ENCODE results near the gene ADORA2A.
"Not testable (repeated sequence)": the region's sequence is repeated elsewhere in the genome, so short reads cannot be mapped to it uniquely, and the experiment has no call there.

Gene ADORA2A

DNA sequence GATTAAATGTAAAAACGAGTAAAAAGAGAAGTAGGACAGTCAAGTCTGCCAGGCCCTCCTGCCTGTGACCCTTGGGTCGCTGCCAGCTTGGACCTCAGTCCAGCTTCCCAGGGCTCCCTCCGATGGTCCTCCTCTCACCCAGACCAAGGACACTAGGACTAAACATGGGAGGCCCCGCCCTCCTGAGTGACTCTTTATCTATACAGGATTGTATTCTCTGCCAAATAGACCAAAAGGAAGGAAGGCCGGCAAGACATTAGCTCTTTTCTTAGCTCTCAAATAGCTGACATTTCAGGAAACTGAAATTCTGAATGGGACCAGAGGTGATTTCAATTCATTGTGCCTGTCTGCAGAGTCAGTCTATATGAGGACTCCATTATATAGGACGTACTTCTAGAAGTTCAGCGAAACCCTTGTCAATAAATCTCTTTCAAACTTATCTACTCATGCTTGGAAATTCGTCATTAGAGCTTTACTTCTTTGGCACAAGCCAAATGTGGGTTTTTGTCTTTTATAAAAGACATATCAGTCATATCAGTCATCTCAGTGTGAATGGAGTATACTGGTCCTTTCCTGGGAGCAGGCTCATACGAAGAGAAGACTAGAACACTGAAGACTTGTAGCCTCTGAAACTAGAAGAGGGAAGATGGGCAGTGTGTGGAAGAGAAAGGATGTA lies 28.5 kb downstream of the ADORA2A start:
- DNase-seq, result peak; percentile 71

DNA sequence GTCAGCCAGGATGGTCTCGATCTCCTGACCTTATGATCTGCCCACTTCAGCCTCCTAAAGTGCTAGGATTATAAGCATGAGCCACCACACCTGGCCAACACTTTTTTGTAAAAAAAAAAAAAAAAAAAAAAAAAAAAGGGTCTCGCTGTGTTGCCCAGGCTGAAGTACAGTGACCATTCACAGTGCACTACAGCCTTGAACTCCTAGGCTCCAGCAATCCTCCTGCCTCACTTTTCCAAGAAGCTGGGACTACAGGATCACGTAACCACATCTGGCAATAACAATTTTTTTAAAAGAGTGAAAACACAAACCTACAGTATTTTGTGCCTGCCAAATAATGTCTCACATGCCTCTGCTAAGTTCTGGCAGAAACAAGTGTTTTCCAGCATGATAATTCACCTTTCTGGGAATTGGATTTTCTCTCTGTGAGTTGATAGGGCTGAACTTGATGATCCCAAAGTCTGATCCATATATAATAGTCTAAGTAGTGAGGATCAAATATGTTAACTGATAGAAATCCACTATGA lies 30.6 kb downstream of the ADORA2A start:
- DNase-seq, result no peak

DNA sequence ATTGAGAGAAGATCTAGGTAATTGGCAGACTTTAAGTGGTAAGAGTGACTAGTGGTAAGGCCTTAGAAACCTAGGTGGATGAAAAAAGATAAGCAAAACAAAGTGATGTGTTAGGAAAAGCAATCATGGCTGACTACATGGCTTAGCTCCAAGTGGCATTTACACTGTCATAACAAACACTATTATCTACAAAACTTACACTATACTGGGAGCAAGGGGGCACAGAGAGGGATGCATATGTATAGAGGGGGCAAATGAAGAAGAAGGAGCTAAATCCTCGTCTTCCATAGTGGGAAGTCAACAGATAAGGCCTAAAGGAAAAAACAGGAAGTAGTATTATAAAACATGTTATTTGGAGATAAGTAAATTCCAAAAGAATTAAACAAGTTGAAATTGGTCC lies 32.5 kb downstream of the ADORA2A start:
- peak; percentile 74 for DNase-seq

DNA sequence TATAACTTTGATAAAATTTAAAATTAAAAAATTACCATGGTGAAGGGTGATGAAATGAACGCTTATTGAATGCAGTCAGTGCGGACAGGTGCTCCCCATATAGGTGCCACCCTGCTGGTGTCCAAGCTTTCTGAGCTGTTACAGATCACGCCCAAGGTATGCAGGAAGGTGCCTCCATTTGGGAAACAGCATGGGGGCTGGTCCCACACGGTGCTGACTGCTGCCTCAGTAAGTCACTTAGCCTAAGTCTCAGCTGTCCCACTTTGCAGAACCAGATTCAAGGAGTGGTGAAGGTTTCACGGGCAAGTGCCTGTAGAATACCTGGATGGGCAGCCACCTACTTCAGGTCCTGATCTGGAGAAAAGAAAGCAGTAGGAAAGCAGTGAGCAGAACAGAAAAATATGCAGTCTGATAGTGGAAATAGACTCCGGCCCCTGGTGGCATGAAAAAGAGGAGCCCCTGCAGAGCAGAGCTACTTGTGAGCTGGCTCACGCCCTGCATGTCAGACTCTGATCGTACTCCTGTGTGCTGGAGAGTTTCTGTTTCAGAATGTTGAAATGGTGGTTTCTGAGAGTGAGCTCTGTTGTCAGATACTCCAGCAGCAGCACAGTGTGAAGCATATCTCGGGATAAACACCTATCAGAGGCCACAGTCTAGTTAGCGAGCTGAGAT lies 33.2 kb downstream of the ADORA2A start:
- DNase-seq, result peak; percentile 60

DNA sequence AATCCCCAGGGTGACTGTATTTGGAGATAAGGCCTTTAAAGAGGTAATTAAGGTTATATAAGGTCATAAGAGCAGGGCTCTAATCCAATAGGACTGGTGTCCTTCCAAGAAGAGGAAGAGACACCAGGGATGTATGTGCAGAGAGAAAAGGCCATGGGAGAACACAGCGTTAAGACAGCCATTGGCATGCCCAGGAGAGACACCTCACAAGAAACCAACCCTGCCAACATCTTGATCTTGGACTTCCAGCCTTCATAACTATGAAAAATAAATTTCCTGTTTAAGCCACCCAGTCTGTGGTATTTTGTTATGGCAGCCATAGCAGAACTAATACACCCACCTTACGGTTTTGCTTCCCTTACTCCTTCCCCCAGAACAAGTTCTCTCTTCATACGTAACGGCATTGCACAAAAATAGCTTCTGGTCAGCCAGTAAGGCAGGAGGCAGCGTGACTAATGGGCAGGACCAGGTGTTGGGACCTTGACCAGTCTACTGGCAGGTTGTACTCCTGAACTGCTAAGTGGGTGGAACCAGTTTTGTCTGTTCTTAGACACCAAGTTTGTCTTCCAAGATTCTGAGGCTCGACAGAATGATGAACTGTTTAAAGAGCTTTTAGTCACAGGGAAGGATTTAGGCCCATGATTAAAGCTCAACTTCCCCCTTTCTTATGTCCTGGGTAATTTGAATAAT lies 35.8 kb downstream of the ADORA2A start:
- DNase-seq, result peak; percentile 32

DNA sequence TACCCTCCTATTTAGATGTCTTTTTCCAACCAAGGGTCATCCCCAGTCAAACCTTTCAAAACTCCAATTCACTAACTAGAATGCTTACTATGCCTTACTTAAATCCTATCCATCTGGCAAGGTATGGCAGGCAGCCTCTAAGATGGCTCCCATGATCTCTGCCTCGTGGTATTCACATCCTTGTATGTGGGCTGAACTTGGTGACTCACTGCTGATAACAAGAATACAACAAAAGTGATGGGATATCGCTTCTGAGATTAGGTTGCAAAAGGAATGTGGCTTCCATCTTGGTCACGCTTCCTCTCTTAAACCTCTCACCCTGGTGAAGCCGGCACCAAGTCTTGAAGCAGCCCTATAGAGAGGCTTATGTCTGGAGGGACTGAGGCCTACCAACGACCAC lies 38.2 kb downstream of the ADORA2A start:
- DNase-seq, result peak; percentile 54

DNA sequence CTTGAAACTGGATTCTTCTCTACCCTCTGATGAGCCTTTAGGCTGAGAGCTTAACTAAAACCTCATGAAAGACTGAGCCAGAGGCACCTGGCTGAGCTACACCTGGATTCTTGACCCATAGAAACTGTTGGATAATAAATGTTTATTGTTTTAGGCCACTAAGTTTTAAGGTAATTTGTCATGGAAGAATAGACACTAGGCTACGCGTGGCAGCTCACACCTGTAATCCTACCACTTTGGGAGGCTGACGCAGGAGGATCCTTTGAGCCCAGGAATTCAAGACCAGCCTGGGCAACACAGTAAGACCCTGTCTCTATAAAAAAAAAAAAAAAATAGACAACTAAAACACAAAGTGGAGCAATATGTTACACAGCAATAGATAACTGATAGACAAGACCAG lies 38.6 kb downstream of the ADORA2A start:
- DNase-seq, result no peak

DNA sequence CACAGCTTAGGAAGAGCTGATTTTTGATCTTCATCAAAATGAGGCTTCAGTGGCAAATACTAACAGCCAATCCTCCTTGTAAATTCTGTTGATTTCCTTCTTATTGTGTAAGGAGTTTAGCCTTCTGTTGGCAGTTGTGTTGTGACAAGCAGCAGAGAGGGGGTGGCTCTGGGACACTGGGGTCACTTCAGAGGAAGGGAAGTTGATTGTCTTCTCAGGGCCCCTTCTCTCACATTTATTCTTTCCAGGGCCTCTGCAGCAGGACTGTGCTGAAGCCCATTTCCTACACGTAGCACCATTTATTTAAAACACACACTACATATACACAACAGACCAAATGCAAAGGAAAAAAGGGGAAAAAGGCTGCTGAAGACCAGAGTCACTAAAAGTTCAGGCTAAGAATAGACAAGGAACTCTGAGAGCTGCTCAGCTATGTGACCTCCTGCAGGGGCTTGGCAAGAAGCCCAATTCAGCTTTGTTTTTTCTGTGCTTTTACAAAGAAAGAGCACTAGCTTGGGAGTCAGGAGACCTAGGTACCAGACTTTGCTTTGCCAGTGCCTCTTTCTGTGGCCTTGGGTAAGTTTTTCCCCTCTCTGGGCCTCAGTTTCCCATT lies 39.4 kb downstream of the ADORA2A start:
- peak; percentile 71 for DNase-seq

DNA sequence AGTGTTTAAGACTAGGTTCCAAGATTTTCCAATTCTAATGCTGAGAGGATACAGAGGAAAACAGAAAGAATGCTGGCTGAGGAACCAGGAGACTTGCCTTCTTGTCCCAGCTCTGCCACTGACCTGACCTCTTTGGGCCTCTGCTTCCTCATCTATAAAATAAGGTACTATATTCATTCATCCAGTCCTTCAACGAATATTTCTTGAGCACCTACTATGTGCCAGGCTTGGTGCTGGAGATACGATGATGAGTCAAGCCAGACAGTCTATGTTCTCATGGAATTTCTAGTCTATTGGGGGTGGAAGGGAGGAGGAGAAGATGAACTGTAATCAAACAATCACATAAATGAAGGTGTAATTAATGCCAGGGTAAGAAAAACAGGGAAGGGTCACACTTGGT lies 39.9 kb downstream of the ADORA2A start:
- no peak for DNase-seq

DNA sequence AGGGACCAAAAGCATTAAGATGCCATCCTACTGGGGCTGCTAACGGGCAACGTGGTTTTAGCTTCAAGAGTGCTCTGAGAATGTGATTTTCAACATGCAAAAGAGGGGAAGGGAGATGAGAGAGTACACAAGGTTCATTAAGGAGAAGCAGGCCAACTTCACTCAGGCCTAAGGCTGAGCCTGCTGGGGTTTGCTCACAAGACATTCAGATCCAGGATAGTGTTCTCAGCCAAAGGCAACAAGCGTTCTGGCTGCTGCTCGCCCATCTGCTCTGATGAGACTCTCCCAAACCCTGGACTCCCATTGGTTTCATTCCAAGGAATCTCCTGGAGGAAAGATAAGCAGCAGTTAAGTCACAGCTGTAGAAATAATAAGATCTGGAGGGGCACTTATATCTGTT lies 44.2 kb downstream of the ADORA2A start:
- DNase-seq, result no peak

DNA sequence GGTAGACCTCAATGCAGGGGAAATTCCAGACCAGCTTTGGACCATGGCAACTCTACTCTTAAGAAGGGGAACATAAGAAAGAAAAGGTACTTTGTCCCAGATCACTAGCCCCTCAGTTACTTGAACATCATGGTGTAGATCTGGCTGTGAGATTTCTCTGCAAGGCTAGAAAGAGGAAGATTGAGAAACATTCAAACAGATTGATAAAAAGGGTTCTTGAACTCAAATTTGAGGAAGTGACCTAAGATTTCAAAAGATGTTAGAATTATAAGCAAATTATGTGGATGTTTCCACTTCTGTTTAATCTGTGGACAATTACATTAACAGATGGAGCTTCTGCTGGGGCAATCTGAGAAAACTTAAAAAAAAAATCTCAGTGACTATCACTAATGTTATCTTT lies 45.9 kb downstream of the ADORA2A start:
- peak; percentile 58 for DNase-seq

DNA sequence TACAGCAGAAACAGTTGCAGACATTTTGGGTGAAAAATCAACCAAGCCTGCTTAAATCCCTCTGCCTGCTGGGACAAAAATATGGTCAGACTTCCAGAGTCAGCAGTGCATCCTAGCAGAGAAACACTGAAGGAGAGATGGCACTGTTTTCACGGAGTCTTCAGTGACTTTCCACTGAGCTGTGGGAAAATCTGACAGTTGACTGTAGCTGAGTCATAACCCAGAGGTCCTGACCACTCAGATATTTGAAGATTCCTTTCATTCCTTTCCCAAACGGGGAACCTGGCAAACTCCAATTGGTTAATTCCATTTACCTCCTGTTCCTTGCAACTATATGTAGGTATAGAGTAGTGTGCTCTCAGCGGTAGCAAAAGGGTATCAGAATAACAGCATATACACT lies 46.8 kb downstream of the ADORA2A start:
- DNase-seq, result no peak

DNA sequence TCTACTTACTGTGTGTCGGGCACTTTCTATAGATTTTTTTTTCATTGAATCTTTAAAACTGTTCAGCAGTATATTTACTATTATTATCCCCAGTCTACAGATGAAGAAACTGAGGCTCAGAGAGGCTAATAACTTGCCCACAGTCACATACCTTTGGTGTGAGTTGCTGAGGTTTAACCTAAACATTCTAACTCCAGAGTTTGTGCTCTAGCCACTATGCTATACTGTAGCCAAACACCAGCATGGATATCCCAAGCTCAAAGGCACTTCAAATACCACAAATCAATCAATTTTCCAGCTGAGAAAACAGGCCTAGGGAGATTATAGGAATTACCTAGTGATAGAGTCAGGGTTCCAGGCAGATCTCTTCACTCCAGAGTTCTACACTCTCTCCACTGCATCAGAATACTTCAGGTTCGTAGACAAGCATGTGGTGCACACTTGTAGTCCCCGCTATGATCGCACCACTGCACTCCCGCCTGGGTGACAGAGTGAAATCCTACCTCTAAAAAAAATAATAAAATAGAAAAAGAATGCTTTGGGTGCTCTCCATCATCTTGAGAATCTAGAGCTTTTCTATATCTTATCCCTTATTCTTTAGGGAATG lies 47.4 kb downstream of the ADORA2A start:
- no peak for DNase-seq

DNA sequence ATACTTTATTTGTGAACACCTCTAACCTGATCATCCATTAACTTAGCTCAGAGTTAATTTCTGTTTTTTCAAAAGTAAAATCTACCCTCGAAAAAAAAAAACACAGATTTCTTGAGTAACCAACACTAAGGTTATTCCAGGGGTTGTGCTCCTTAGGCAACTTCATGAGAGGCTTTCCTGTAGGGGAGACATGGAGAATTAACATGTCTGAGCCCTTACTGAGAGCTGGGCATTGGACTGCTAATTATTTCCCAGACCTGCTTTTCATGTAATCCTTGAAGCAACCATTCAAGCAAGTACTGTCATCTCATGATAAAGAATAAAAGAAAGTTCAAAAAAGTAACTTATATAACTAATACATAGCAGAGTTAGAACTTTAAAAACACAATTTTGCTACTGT lies 54.2 kb downstream of the ADORA2A start:
- DNase-seq, result no peak

DNA sequence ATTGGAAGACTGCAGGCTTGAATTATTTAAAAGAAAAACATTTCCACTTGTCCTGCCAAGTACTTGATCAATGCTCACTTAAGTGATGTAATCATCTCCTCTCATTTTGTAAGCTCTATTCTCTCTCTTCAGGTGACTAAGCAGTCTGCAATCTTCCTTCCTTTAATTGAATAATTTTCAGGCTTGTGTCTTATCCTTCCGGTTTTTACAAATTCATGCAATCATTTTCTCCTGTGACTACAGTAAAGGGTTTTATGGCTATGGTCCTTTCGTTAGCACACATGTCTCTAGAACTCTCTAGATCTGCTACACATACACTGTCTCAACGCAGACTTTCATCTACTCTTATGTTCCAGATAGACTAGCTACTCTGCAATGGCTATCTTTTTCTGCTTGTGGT lies 55.2 kb downstream of the ADORA2A start:
- DNase-seq, result peak; percentile 89

DNA sequence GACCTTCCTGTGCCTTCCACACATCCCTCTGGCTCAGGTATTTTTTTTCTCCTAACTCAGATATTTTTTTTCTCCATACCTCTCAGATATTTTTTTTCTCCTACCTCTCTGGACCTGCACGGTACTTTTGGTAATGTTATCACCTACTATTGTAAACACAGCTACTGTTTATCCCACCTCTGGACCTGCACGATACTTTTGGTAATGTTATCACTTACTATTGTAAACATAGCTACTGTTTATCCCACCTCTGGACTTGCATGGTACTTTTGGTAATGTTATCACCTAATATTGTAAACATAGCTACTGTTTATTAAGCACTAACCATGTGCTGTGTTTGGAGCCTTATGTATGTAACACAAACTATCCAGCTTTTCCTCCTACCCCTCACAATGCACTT lies 55.6 kb downstream of the ADORA2A start:
- DNase-seq, result no peak

DNA sequence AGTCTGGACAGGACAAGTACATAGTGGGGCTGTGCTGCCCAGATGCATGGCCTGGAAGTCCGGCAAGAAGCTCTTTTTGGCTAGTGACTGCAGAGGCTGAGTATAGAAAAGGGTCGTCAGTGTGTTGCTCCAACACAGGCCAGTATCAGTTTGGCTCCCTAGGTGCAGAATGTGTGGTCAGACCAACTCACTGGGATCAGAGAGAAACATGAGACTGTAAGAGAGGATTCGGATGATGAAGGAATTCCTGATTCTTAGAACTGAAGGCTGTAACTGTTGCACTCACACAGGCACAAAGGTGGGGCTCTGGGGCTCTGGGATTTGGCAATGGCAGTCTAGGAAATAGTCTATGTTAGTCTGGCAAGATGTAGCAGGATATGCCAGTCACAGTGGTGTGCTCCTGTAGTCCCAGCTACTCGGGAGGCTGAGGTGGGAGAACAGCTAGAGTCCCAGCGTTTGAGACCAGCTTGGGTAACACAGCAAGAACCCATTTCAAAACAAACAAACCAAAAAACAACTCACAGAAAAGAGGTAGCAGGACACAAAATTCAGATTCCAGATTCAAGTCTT lies 56.7 kb downstream of the ADORA2A start:
- no peak for DNase-seq

DNA sequence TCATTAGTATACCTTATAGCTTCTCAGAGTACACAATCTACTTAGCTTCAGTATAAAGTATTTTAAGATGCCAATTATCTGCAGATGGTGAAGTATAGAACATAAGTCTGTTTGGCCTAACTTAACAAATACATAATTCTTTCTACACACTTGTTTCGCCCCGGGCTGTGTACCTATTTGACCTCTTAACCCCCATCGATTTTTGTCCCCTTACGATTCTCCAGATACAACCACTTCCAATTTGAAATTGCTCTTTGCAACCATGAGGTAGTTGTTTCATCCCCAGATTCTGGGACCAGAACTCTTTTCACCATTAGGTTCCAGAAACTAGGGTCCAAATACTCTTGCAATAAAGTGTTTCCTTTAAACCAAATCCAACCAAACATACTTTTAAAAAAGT lies 57.8 kb downstream of the ADORA2A start:
- no peak for DNase-seq

DNA sequence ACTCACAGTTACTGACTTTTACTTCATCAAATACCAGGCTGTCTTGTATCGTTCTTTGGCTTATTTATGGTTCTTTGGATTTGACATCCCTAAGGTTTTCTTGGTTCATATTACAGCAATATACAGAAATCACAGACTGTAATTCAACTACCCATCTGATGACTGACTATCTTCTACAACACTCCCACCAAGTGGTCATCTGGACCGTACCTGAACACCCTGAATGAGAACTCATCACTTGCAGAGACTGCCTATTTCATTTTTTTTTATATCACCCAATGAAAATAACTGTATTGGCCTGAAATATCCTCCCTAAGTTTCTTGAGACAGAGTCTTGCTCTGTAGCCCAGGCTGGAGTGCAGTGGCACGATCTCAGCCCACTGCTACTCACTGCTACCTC lies 58.2 kb downstream of the ADORA2A start:
- peak; percentile 40 for DNase-seq

DNA sequence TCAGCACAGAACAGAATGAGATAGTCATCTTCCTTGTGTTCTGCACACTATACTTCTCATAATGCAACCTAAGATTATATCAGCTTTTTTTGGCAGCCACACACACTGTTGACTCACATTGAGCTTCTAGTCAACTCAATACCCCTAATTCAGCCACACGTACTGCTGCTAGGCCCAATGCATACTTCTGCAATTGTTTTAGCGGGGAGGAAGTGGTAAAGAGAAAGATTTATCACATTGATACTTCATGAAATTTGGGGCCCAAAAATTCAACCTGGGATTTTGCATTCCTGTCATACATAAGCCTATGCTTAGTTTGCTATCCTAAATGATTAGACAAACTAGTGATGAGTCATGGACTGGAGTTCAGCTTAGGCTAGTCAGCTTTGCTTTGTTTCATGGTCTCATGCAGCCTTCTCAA lies 59.1 kb downstream of the ADORA2A start:
- peak; percentile 52 for DNase-seq

DNA sequence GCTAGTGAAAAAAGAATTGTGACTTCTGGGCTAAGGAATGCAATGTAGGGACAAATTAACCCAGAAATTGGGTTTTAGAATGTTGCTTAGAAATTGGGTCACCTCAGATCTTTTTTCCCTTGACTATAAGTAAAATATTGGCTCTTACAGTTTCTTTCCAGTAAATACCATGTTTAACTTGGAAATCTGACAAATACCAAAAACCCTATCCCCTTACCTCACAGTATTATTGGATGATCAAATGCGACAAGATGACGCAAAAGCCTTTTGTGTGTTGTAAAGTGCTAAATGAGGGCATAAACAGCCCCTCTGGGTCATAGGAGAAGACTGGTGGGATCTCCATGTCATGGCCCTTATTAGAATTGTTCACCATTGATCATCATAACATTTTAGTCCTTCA lies 61.6 kb downstream of the ADORA2A start:
- no peak for DNase-seq

DNA sequence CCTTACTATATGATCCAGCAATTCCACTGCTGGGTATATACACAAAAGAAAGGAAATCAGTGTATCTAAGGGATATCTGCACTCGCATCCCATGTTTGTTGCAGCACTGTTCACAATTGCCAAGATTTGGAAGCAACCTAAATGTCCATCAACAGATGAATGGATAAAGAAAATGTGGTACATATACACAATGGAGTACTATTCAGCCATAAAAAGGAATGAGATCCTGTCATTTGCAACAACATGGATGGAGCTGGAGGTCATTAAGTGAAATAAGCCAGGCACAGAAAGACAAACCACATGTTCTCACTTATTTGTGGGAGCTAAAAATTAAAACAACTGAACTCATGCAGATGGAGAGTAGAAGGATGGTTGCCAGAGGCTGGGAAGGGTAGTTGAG lies 62.0 kb downstream of the ADORA2A start:
- not testable (repeated sequence) for DNase-seq
